NB4 (cell line): Measurements from ENCODE around the gene USP17L20.
"Not testable (repeated sequence)": the region's sequence is repeated elsewhere in the genome, so short reads cannot be mapped to it uniquely, and the experiment has no call there.

Experiments used
- POLR2A ChIP-seq: IDR thresholded peaks from 2 replicates; pipeline ENCODE4 v1.6.1; 2011; ENCODE audit warnings: mild to moderate bottlenecking; ENCODE audit not compliant: insufficient read length; ENCODE audit errors: extremely low read depth
- TF ChIP-seq, protein P1 (sequence below): IDR thresholded peaks from 2 replicates; pipeline ENCODE4 v1.6.1; 2011; ENCODE audit warnings: low read depth, low read length
- TF ChIP-seq, protein P2 (sequence below): IDR thresholded peaks from one replicate; pipeline ENCODE4 v1.5.1; 2012; ENCODE audit warnings: low read depth, low read length

DNA sequence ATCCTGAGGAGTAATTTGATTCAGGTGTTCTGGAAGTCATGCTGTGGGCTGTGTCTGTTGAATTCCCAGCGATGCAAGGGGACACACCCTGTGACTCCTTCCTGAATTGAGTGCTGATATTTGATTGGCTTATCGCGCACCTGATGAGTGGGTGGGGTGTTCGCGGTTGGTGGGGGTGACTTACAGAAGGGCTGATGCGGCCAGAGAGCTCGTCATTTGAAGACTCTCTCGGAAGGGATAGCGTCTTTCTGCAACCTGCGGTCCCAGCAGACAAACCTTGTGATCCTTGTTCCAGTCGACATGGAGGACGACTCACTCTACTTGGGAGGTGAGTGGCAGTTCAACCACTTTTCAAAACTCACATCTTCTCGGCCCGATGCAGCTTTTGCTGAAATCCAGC is 14.3 kb upstream of the USP17L20 start, which contains the start of gene USP17L17:
- TF ChIP-seq, protein P1, sequence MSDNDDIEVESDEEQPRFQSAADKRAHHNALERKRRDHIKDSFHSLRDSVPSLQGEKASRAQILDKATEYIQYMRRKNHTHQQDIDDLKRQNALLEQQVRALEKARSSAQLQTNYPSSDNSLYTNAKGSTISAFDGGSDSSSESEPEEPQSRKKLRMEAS = not testable (repeated sequence)
- TF ChIP-seq, protein P2, sequence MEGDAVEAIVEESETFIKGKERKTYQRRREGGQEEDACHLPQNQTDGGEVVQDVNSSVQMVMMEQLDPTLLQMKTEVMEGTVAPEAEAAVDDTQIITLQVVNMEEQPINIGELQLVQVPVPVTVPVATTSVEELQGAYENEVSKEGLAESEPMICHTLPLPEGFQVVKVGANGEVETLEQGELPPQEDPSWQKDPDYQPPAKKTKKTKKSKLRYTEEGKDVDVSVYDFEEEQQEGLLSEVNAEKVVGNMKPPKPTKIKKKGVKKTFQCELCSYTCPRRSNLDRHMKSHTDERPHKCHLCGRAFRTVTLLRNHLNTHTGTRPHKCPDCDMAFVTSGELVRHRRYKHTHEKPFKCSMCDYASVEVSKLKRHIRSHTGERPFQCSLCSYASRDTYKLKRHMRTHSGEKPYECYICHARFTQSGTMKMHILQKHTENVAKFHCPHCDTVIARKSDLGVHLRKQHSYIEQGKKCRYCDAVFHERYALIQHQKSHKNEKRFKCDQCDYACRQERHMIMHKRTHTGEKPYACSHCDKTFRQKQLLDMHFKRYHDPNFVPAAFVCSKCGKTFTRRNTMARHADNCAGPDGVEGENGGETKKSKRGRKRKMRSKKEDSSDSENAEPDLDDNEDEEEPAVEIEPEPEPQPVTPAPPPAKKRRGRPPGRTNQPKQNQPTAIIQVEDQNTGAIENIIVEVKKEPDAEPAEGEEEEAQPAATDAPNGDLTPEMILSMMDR = not testable (repeated sequence)
- TF ChIP-seq POLR2A = not testable (repeated sequence)
